GM12892 (cell line): ENCODE results near the gene TMOD2.
"Not testable (repeated sequence)": the region's sequence is repeated elsewhere in the genome, so short reads cannot be mapped to it uniquely, and the experiment has no call there.

ENCODE experiments used
- DNase-seq: peaks from one replicate; pipeline ENCODE4 v3.0.0; 2011; ENCODE audit not compliant: insufficient read length
- FAIRE-seq: peaks from 2 replicates; lab custom pipeline; 2011; peaks lifted over from hg19 to GRCh38; lab: Jason Lieb, UNC
- POLR2A ChIP-seq: IDR thresholded peaks from 2 replicates; pipeline ENCODE4 v1.6.1; 2011; ENCODE audit warnings: low read depth, low read length, control low read depth
- POLR2AphosphoS5 ChIP-seq: IDR thresholded peaks from 2 replicates; pipeline ENCODE4 v1.6.1; 2011; ENCODE audit warnings: low read depth, low read length, control low read depth
- TAF1 ChIP-seq: IDR thresholded peaks from 2 replicates; pipeline ENCODE4 v1.6.1; 2011; ENCODE audit warnings: low read depth, mild to moderate bottlenecking, control low read depth, low read length, borderline replicate concordance

Gene TMOD2

GRCh38 chr15:51782357-51782896, 31.0 kb downstream of the TMOD2 start:
- FAIRE-seq, result no peak

GRCh38 chr15:51783967-51784366, 32.6 kb downstream of the TMOD2 start:
- FAIRE-seq (no peak), DNase-seq (no peak)
- no peak for TF ChIP-seq POLR2AphosphoS5
- TF ChIP-seq POLR2A, result no peak

More at GRCh38 chr15:51782357-51782896, 31.0 kb downstream of the TMOD2 start:
- TF ChIP-seq TAF1 (no peak), POLR2AphosphoS5 (no peak), POLR2A (no peak)
- no peak for DNase-seq

GRCh38 chr15:51787130-51787529, 35.7 kb downstream of the TMOD2 start:
- DNase-seq, FAIRE-seq: not testable (repeated sequence)

GRCh38 chr15:51792474-51792873, 41.1 kb downstream of the TMOD2 start:
- DNase-seq, FAIRE-seq: not testable (repeated sequence)

GRCh38 chr15:51793521-51794305, 42.3 kb downstream of the TMOD2 start:
- DNase-seq (no peak), FAIRE-seq (no peak)
- TF ChIP-seq POLR2AphosphoS5, result no peak
- TF ChIP-seq TAF1, result no peak
- no peak for TF ChIP-seq POLR2A

- FAIRE-seq (no peak), DNase-seq (no peak)
- no peak for TF ChIP-seq POLR2A
- no peak for TF ChIP-seq POLR2AphosphoS5
- TF ChIP-seq TAF1, result no peak
Observed at GRCh38 chr15:51796847-51797401, 45.5 kb downstream of the TMOD2 start.

- FAIRE-seq (no peak), DNase-seq (no peak)
- TF ChIP-seq POLR2AphosphoS5, result no peak
- no peak for TF ChIP-seq TAF1
- no peak for TF ChIP-seq POLR2A
Observed at GRCh38 chr15:51798281-51798680, 46.9 kb downstream of the TMOD2 start.

GRCh38 chr15:51799282-51800252, 48.2 kb downstream of the TMOD2 start:
- no peak for TF ChIP-seq POLR2AphosphoS5
- no peak for TF ChIP-seq POLR2A
- no peak for TF ChIP-seq TAF1
- no peak for FAIRE-seq
- no peak for DNase-seq

GRCh38 chr15:51801391-51801835, 50.0 kb downstream of the TMOD2 start:
- DNase-seq (no peak), FAIRE-seq (no peak)

GRCh38 chr15:51802593-51802992, 51.2 kb downstream of the TMOD2 start:
- TF ChIP-seq TAF1, result no peak
- no peak for TF ChIP-seq POLR2AphosphoS5
- TF ChIP-seq POLR2A, result no peak
- DNase-seq, result no peak
- no peak for FAIRE-seq

More at GRCh38 chr15:51801391-51801835, 50.0 kb downstream of the TMOD2 start:
- TF ChIP-seq POLR2AphosphoS5, result no peak
- no peak for TF ChIP-seq POLR2A
- no peak for TF ChIP-seq TAF1

GRCh38 chr15:51803965-51804364, 52.6 kb downstream of the TMOD2 start:
- FAIRE-seq (no peak), DNase-seq (no peak)
- no peak for TF ChIP-seq TAF1
- no peak for TF ChIP-seq POLR2AphosphoS5
- no peak for TF ChIP-seq POLR2A

- DNase-seq (no peak), FAIRE-seq (no peak)
- TF ChIP-seq TAF1 (no peak), POLR2A (no peak), POLR2AphosphoS5 (no peak)
Observed at GRCh38 chr15:51806123-51806522, 54.7 kb downstream of the TMOD2 start.
